Liver (tissue), 9 donors: Measurements from ENCODE around the gene DOCK2. TPM values are rescaled to one million over a fixed set of nuclear protein-coding genes. Genes with fewer than 3 reads are reported as not detected.

ENCODE experiments used
- DNase-seq: peaks from one replicate; pipeline ENCODE4 v3.0.0-alpha.2; 2017; ENCODE audit warnings: low spot score
- H3K27ac ChIP-seq, 2 donors: one replicate each; pipeline ENCODE4 v1.7.0; 2013; ENCODE audit warnings: inconsistent platforms in 2 of 2, low read length in 2 of 2, control low read depth in 1 of 2, low read depth in 1 of 2, mild to moderate bottlenecking in 1 of 2
- H3K27me3 ChIP-seq, 4 donors: one replicate each; pipeline versions ENCODE4 v1.6.1 to v1.7.0; 2013; ENCODE audit warnings: low read length in 3 of 4, inconsistent platforms in 1 of 4, mild to moderate bottlenecking in 1 of 4, moderate library complexity in 1 of 4; ENCODE audit not compliant: control insufficient read depth in 4 of 4, insufficient read depth in 4 of 4
- H3K36me3 ChIP-seq, 4 donors: one replicate each; pipeline versions ENCODE4 v1.6.1 to v1.7.0; 2013; ENCODE audit warnings: low read length in 3 of 4, mild to moderate bottlenecking in 3 of 4, low read depth in 1 of 4, moderate library complexity in 1 of 4; ENCODE audit not compliant: control insufficient read depth in 4 of 4, insufficient read depth in 3 of 4
- H3K4me1 ChIP-seq, 4 donors: one replicate each; pipeline versions ENCODE4 v1.6.1 to v1.7.0; 2013; ENCODE audit warnings: low read length in 3 of 4, mild to moderate bottlenecking in 3 of 4, moderate library complexity in 1 of 4; ENCODE audit not compliant: control insufficient read depth in 4 of 4, insufficient read depth in 4 of 4
- H3K4me3 ChIP-seq, 3 donors: one replicate each; pipeline versions ENCODE4 v1.6.1 to v1.7.0; 2013; ENCODE audit warnings: low read length in 3 of 3, control low read depth in 1 of 3, low read depth in 1 of 3, mild to moderate bottlenecking in 1 of 3
- H3K9ac ChIP-seq, 2 donors: one replicate each; pipeline ENCODE4 v1.7.0; 2013; ENCODE audit warnings: low read length in 2 of 2, mild to moderate bottlenecking in 2 of 2, moderate library complexity in 2 of 2, control low read depth in 1 of 2, low read depth in 1 of 2
- H3K9me3 ChIP-seq, 4 donors: one replicate each; pipeline versions ENCODE4 v1.6.1 to v1.7.0; 2013; ENCODE audit warnings: low read length in 3 of 4; ENCODE audit not compliant: control insufficient read depth in 4 of 4
- ATF3 ChIP-seq: IDR thresholded peaks from 2 replicates; pipeline ENCODE4 v1.6.1; 2016; ENCODE audit warnings: antibody characterized with exemption
- CTCF ChIP-seq: fragments of 150-350 bp; IDR thresholded peaks from 2 replicates; pipeline ENCODE4 v1.5.1; 2017; ENCODE audit warnings: improper control_type of control experiment, low read depth, low read length; ENCODE audit not compliant: missing input control
- EGR1 ChIP-seq, 2 donors: IDR thresholded peaks; 2 replicates each; pipeline ENCODE4 v1.6.1; 2016 to 2018; ENCODE audit warnings: antibody characterized with exemption in 2 of 2, low read depth in 2 of 2
- FOXA1 ChIP-seq: IDR thresholded peaks from 2 replicates; pipeline ENCODE4 v1.6.1; 2016; ENCODE audit warnings: antibody characterized with exemption
- FOXA2 ChIP-seq: IDR thresholded peaks from 2 replicates; pipeline ENCODE4 v1.6.1; 2016; ENCODE audit warnings: antibody characterized with exemption
- GABPA ChIP-seq, 2 donors: IDR thresholded peaks in 1 of 2; conservative IDR thresholded peaks in 1 of 2; 2 replicates each; pipeline ENCODE4 v1.6.1; 2016; ENCODE audit warnings: antibody characterized with exemption in 2 of 2, mild to moderate bottlenecking in 1 of 2, moderate library complexity in 1 of 2
- HNF4A ChIP-seq, 2 donors: conservative IDR thresholded peaks; 2 replicates each; pipeline ENCODE4 v1.6.1; 2016; ENCODE audit warnings: antibody characterized with exemption in 2 of 2, mild to moderate bottlenecking in 2 of 2
- HNF4G ChIP-seq: IDR thresholded peaks from 2 replicates; pipeline ENCODE4 v1.6.1; 2016; ENCODE audit warnings: antibody characterized with exemption
- JUND ChIP-seq, 2 donors: IDR thresholded peaks; 2 replicates each; pipeline ENCODE4 v1.6.1; 2016; ENCODE audit warnings: antibody characterized with exemption in 2 of 2
- MAX ChIP-seq: IDR thresholded peaks from 2 replicates; pipeline ENCODE4 v1.6.1; 2016; ENCODE audit warnings: antibody characterized with exemption
- NR2F2 ChIP-seq: IDR thresholded peaks from 2 replicates; pipeline ENCODE4 v1.6.1; 2016; ENCODE audit warnings: antibody characterized with exemption
- RAD21 ChIP-seq, 2 donors: IDR thresholded peaks; 2 replicates each; pipeline ENCODE4 v1.6.1; 2016; ENCODE audit warnings: antibody characterized with exemption in 2 of 2, mild to moderate bottlenecking in 2 of 2
- RXRA ChIP-seq, 2 donors: IDR thresholded peaks; 2 replicates each; pipeline ENCODE4 v1.6.1; 2017 to 2018; ENCODE audit warnings: antibody characterized with exemption in 2 of 2, mild to moderate bottlenecking in 1 of 2
- SP1 ChIP-seq: IDR thresholded peaks from 2 replicates; pipeline ENCODE4 v1.6.1; 2018; ENCODE audit warnings: antibody characterized with exemption, mild to moderate bottlenecking
- YY1 ChIP-seq: IDR thresholded peaks from 2 replicates; pipeline ENCODE4 v1.6.1; 2016; ENCODE audit warnings: antibody characterized with exemption, mild to moderate bottlenecking
- WGBS: extraction: QIAGEN DNeasy Blood & Tissue Kit; methylation state at CpG from one replicate; pipeline ENCODE4 v1.1.7; 2013; 5-methylcytosine and 5-hydroxymethylcytosine counted together
- polyA plus RNA-seq, 2 donors: library from polyadenylated mRNA; stranded (reverse) in 1 of 2; unstranded in 1 of 2; fragments of 200-250 nt in 1 of 2; fragments of >200 nt in 1 of 2; fragmentation: Nextera tagmentation in 1 of 2; extraction: Ambion mirVana in 1 of 2; gene quantifications; one replicate each; pipeline versions ENCODE4 v1.2.1 to v1.2.3, GENCODE V29; 2013 to 2015
- total RNA-seq, 2 donors: library from RNA; depleted of rRNA; stranded (reverse); fragments of >200 nt; gene quantifications; one replicate each; pipeline ENCODE4 v1.2.3, GENCODE V29; 2014
- TF ChIP-seq, protein P1 (sequence below): IDR thresholded peaks from 2 replicates; pipeline ENCODE4 v1.6.1; 2016; ENCODE audit warnings: antibody characterized with exemption
- TF ChIP-seq, protein P2 (sequence below): IDR thresholded peaks from 2 replicates; pipeline ENCODE4 v1.6.1; 2016; ENCODE audit warnings: antibody characterized with exemption, mild to moderate bottlenecking
- donor health status: healthy.
- donor health status: healthy.
- donor health status: healthy.
- donor health status: healthy.
- donor health status: healthy.

The DOCK2 gene
- total and polyA plus RNA-seq, 4 donors: 2.3 to 26.6 (median 8.2) TPM

DNA sequence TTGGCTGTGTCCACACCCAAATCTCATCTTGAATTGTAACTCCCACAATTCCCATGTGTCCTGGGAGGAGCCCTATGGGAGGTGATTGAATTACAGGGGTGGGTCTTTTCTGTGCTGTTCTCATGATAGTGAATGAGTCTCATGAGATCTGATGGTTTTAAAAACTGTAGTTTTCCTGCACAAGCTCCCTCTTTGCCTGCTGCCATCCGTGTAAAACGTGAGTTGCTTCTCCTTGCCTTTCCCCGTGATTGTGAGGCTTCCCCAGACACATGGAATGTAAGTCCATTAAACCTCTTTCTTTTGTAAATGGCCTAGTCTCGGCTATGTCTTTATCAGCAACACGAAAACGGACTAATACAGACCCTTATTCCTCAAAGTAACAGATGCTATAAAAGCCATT, 94.1 kb downstream of the DOCK2 start:
- H3K4me1 ChIP-seq: no peaks in the 10 kb centered on the region
- DNase-seq: no peak
- H3K36me3 ChIP-seq: no peaks in the 10 kb centered on the region
- H3K4me3 ChIP-seq: no peak overlapping the region
- H3K9ac ChIP-seq: no peak overlapping the region
- 89% methylated on average over 6 of the region's 6 CpGs for WGBS
- no peak overlapping the region for H3K27ac ChIP-seq
- no peaks in the 10 kb centered on the region for H3K9me3 ChIP-seq
- H3K27me3 ChIP-seq: no peaks in the 10 kb centered on the region
- no peak for TF ChIP-seq RAD21 (IDR thresholded peaks at IDR 0.05)
- TF ChIP-seq FOXA1: no peak
- TF ChIP-seq YY1: no peak
- TF ChIP-seq EGR1 (IDR thresholded peaks at IDR 0.05; ENCODE audit: low read depth in 2 of 2): no peak
- TF ChIP-seq HNF4A (conservative IDR thresholded peaks at IDR 0.05): no peak
- TF ChIP-seq FOXA2: no peak
- TF ChIP-seq NR2F2: no peak
- no peak for TF ChIP-seq JUND (IDR thresholded peaks at IDR 0.05)

DNA sequence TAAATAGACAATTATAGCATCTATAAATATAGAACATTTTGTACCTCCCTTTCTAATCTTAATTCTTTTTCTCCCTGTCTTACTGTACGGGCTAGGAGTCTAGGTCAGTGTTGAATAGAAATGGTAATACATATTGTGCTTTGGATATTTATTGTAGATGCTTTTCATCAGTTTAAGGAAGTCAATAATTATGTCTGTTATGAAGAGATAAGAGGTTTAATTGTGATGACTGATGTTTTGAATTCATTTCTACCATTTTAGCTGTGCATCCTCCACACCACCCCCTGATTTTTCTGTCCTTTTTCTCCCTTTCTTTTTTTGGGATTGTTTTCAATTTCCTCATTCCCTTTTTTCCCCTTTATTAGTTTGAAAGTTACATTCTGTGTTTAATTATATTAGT, 95.8 kb downstream of the DOCK2 start:
- Histone ChIP-seq H3K9me3 (no peaks in the 10 kb centered on the region), H3K27me3 (no peaks in the 10 kb centered on the region), H3K9ac (no peak overlapping the region), H3K36me3 (no peaks in the 10 kb centered on the region), H3K4me1 (no peaks in the 10 kb centered on the region), H3K4me3 (no peak overlapping the region), H3K27ac (no peak overlapping the region)
- whole genome bisulfite sequencing: 49% methylated on average over 1 of the region's 1 CpG
- no peak for TF ChIP-seq NR2F2
- no peak for TF ChIP-seq RAD21 (IDR thresholded peaks at IDR 0.05)
- TF ChIP-seq HNF4A (conservative IDR thresholded peaks at IDR 0.05): no peak
- TF ChIP-seq RXRA (IDR thresholded peaks at IDR 0.05): no peak
- no peak for TF ChIP-seq JUND (IDR thresholded peaks at IDR 0.05)
- no peak for TF ChIP-seq EGR1 (IDR thresholded peaks at IDR 0.05; ENCODE audit: low read depth in 2 of 2)
- TF ChIP-seq CTCF: no peak
- no peak for TF ChIP-seq SP1
- TF ChIP-seq YY1: no peak
- no peak for TF ChIP-seq FOXA2
- TF ChIP-seq, protein P1, sequence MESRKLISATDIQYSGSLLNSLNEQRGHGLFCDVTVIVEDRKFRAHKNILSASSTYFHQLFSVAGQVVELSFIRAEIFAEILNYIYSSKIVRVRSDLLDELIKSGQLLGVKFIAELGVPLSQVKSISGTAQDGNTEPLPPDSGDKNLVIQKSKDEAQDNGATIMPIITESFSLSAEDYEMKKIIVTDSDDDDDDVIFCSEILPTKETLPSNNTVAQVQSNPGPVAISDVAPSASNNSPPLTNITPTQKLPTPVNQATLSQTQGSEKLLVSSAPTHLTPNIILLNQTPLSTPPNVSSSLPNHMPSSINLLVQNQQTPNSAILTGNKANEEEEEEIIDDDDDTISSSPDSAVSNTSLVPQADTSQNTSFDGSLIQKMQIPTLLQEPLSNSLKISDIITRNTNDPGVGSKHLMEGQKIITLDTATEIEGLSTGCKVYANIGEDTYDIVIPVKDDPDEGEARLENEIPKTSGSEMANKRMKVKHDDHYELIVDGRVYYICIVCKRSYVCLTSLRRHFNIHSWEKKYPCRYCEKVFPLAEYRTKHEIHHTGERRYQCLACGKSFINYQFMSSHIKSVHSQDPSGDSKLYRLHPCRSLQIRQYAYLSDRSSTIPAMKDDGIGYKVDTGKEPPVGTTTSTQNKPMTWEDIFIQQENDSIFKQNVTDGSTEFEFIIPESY: no peak
- no peak for TF ChIP-seq GABPA (IDR thresholded peaks at IDR 0.05 in 1 of 2, conservative IDR thresholded peaks at IDR 0.05 in 1 of 2)
- TF ChIP-seq MAX: no peak
- TF ChIP-seq, protein P2, sequence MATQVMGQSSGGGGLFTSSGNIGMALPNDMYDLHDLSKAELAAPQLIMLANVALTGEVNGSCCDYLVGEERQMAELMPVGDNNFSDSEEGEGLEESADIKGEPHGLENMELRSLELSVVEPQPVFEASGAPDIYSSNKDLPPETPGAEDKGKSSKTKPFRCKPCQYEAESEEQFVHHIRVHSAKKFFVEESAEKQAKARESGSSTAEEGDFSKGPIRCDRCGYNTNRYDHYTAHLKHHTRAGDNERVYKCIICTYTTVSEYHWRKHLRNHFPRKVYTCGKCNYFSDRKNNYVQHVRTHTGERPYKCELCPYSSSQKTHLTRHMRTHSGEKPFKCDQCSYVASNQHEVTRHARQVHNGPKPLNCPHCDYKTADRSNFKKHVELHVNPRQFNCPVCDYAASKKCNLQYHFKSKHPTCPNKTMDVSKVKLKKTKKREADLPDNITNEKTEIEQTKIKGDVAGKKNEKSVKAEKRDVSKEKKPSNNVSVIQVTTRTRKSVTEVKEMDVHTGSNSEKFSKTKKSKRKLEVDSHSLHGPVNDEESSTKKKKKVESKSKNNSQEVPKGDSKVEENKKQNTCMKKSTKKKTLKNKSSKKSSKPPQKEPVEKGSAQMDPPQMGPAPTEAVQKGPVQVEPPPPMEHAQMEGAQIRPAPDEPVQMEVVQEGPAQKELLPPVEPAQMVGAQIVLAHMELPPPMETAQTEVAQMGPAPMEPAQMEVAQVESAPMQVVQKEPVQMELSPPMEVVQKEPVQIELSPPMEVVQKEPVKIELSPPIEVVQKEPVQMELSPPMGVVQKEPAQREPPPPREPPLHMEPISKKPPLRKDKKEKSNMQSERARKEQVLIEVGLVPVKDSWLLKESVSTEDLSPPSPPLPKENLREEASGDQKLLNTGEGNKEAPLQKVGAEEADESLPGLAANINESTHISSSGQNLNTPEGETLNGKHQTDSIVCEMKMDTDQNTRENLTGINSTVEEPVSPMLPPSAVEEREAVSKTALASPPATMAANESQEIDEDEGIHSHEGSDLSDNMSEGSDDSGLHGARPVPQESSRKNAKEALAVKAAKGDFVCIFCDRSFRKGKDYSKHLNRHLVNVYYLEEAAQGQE: no peak
- no peak for TF ChIP-seq ATF3
- no peak for TF ChIP-seq HNF4G
- TF ChIP-seq FOXA1: no peak
- DNase-seq: no peak
